Kidney (tissue), 14 donors: Measurements from ENCODE around the gene HCFC1. TPM values are rescaled to one million over a fixed set of nuclear protein-coding genes. Genes with fewer than 3 reads are reported as not detected.
"Not testable (repeated sequence)": the region's sequence is repeated elsewhere in the genome, so short reads cannot be mapped to it uniquely, and the experiment has no call there.

Source experiments
- DNase-seq, 5 donors: peaks; one replicate each; pipeline ENCODE4 v3.0.0-alpha.2; 2013 to 2020
- FAIRE-seq: peaks from 2 replicates; lab custom pipeline; 2012; peaks lifted over from hg19 to GRCh38; lab: Jason Lieb, UNC
- H3K27ac ChIP-seq, 2 donors: one replicate each; pipeline ENCODE4 v1.7.0; 2013; ENCODE audit warnings: low read depth in 2 of 2, low read length in 2 of 2, inconsistent platforms in 1 of 2
- H3K27me3 ChIP-seq: one replicate; pipeline ENCODE4 v1.7.1; 2013; ENCODE audit warnings: low read length, inconsistent platforms; ENCODE audit not compliant: control insufficient read depth, insufficient read depth
- H3K36me3 ChIP-seq, 3 donors: one replicate each; pipeline versions ENCODE4 v1.7.0 to v1.7.1; 2013; ENCODE audit warnings: low read length in 3 of 3, control low read depth in 1 of 3, inconsistent platforms in 1 of 3; ENCODE audit not compliant: insufficient read depth in 3 of 3, control insufficient read depth in 2 of 3
- H3K4me1 ChIP-seq, 3 donors: one replicate each; pipeline versions ENCODE4 v1.7.0 to v1.7.1; 2013; ENCODE audit warnings: low read length in 3 of 3, inconsistent platforms in 1 of 3, low read depth in 1 of 3; ENCODE audit not compliant: control insufficient read depth in 2 of 3, insufficient read depth in 2 of 3
- H3K4me3 ChIP-seq, 3 donors: one replicate each; pipeline versions ENCODE4 v1.7.0 to v1.8.1; 2013; ENCODE audit warnings: low read length in 3 of 3, control low read depth in 1 of 3, inconsistent platforms in 1 of 3
- H3K9ac ChIP-seq, 3 donors: one replicate each; pipeline versions ENCODE4 v1.7.0 to v1.7.1; 2013; ENCODE audit warnings: low read length in 3 of 3, control low read depth in 1 of 3, inconsistent platforms in 1 of 3
- H3K9me3 ChIP-seq, 3 donors: one replicate each; pipeline versions ENCODE4 v1.7.0 to v1.7.1; 2013; ENCODE audit warnings: low read length in 3 of 3, control low read depth in 1 of 3, inconsistent platforms in 1 of 3; ENCODE audit not compliant: control insufficient read depth in 2 of 3, insufficient read depth in 1 of 3
- intact Hi-C: fragments of 100-400 bp; cut with DNase I; formaldehyde crosslinking; loops from one replicate; pipeline ENCODE4 v1.11.1; 2022
- polyA plus RNA-seq: library from polyadenylated mRNA; stranded (reverse); fragments of 350-450 nt; fragmentation: Illumina TruSeq; extraction: RNeasy Lipid Tissue Mini Kit (QIAGEN cat#74804); gene quantifications from one replicate; pipeline ENCODE4 v1.2.3, GENCODE V29; 2014; ENCODE audit warnings: low read depth, low replicate concordance; ENCODE audit not compliant: insufficient read depth
- total RNA-seq: library from RNA; stranded (reverse); fragmentation: NEBNext Ultra II Directional; extraction: Animal tissue kit (Norgen Biotek cat#: 25700); gene quantifications from one replicate; pipeline ENCODE4 v1.2.1, GENCODE V29; 2021
- TF ChIP-seq, protein P1 (sequence below): IDR thresholded peaks from 3 replicates; pipeline ENCODE4 v1.5.1; 2012; ENCODE audit warnings: mild to moderate bottlenecking, moderate library complexity, borderline replicate concordance; ENCODE audit not compliant: insufficient read depth; ENCODE audit errors: extremely low read depth
- donor health status: control.
- donor health status: control.
- donor health status: control.
- donor health status: control.
- donor health status: control.
- donor health status: DM: yes; HTN: yes; CAD: no.
- donor health status: Normal renal cell carcinoma (clear cell type).

HCFC1 gene
- total and polyA plus RNA-seq, 2 donors from 2014 or later, result 13.5 to 54.6 TPM

DNA sequence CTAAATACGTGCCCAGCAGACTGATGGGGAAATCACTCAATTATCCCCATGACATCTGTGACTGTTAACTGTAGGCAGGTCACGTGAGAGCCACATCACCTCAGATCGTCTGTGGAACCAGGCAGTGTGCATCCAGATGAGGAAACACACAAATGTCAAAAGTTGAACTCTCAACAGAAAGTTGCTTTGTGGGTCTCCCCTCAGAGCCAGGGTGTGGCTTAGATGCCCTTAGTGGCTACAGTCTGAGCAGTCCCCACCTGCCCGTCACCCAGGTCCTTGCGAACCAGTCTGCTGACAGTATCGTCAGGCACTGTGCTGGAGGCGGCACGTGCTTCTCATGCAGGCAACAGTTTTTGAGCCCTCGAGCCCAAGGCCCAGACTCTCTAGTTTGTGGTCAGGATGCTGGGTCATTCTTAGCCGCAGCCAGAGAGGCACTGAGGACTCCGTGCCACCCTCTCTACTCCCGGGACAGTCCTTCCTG lies 11.7 kb upstream of the HCFC1 start:
- Histone ChIP-seq H3K4me1 (peaks cover 0 to 3% (median 0%) of the 10 kb centered on the region in 3 donors), H3K27me3 (no peaks in the 10 kb centered on the region), H3K27ac (no peak overlapping the region), H3K4me3 (no peak overlapping the region), H3K36me3 (no peaks in the 10 kb centered on the region), H3K9me3 (no peaks in the 10 kb centered on the region), H3K9ac (no peak overlapping the region)
- TF ChIP-seq, protein P1, sequence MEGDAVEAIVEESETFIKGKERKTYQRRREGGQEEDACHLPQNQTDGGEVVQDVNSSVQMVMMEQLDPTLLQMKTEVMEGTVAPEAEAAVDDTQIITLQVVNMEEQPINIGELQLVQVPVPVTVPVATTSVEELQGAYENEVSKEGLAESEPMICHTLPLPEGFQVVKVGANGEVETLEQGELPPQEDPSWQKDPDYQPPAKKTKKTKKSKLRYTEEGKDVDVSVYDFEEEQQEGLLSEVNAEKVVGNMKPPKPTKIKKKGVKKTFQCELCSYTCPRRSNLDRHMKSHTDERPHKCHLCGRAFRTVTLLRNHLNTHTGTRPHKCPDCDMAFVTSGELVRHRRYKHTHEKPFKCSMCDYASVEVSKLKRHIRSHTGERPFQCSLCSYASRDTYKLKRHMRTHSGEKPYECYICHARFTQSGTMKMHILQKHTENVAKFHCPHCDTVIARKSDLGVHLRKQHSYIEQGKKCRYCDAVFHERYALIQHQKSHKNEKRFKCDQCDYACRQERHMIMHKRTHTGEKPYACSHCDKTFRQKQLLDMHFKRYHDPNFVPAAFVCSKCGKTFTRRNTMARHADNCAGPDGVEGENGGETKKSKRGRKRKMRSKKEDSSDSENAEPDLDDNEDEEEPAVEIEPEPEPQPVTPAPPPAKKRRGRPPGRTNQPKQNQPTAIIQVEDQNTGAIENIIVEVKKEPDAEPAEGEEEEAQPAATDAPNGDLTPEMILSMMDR, result no peak
- DNase-seq (no peak), FAIRE-seq (no peak)
- intact Hi-C loops, result no loop called here

DNA sequence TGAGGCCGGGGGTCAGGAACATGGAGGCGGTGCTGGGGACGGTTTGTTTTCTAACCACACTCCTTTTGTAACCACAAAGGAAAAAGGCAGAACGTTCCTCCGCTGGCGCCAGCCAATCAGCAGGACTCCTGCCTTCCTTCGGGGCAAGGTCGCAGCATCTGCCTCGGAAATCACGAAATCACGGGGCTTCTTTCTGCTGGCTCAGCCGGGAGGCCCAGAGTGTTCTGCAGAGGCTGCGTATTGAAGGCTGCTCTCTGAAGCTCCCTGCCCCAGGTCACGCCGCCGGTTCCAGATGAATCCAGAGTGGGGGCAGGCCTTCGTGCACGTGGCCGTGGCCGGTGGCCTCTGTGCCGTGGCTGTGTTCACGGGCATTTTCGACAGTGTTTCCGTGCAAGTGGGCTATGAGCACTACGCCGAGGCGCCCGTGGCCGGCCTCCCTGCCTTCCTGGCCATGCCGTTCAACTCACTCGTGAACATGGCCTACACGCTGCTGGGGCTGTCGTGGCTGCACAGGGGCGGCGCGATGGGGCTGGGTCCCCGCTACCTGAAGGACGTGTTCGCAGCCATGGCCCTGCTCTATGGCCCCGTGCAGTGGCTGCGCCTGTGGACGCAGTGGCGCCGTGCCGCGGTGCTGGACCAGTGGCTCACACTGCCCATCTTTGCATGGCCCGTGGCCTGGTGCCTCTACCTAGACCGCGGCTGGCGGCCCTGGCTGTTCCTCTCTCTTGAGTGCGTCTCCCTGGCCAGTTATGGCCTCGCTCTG lies 10.3 kb upstream of the HCFC1 start:
- no peak overlapping the region for H3K4me3 ChIP-seq
- DNase-seq (no peak), FAIRE-seq (no peak)
- no peaks in the 10 kb centered on the region for H3K36me3 ChIP-seq
- H3K27me3 ChIP-seq, result no peaks in the 10 kb centered on the region
- H3K9me3 ChIP-seq, result no peaks in the 10 kb centered on the region
- H3K27ac ChIP-seq, result peak overlapping the region in 1 of 2 donors; percentile 41
- H3K4me1 ChIP-seq, result peaks cover 0 to 3% (median 0%) of the 10 kb centered on the region in 3 donors
- intact Hi-C loops, result no loop called here
- TF ChIP-seq, protein P1, result no peak
- no peak overlapping the region for H3K9ac ChIP-seq

DNA sequence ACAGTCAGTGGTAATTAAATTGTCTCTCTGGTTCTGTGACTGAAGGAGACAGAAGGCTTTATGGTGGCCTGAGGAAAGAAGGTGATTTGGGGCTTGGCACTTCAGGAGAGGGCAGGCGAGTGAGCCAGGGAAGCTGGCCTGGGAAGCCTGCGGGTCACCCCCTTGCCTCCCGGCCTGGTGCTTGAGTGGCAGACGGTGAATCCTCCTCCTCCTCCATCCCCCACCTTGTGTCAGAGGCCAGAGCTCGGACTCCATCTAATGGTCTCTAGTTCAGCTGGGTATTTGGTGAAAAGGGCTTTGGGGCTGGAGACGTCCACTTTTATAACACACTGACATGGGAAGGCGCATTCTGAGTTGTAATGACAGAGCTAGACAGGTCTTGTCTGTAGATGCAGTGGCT lies 9.6 kb upstream of the HCFC1 start:
- DNase-seq, result no peak
- Histone ChIP-seq H3K9me3 (no peaks in the 10 kb centered on the region), H3K9ac (no peak overlapping the region), H3K4me1 (peaks cover 0 to 3% (median 0%) of the 10 kb centered on the region in 3 donors), H3K4me3 (no peak overlapping the region), H3K27me3 (no peaks in the 10 kb centered on the region), H3K36me3 (no peaks in the 10 kb centered on the region), H3K27ac (peak overlapping the region in 1 of 2 donors; percentile 41)
- intact Hi-C loops, result no loop called here
- TF ChIP-seq, protein P1, result no peak
- FAIRE-seq, result no peak

DNA sequence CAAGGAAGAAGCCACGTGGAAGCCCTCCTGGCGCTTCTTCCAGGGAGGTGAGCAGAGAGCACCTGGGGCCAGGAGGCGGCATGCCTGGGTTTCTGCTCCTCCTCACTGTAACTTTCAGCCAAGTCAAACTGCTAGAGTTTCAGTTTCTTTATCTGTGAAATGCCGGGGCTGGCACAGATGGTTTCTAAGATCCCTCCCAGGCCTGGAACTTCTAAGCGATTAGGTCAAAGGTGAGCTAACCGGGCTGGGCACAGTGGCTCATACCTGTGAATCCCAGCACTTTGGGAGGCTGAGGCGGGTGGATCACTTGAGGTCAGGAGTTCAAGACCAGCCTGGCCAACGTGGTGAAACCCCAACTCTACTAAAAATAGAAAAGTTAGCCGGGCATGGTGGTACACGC lies 8.8 kb upstream of the HCFC1 start:
- DNase-seq, H3K4me1 ChIP-seq, H3K9me3 ChIP-seq, H3K27ac ChIP-seq, intact Hi-C loops, H3K4me3 ChIP-seq, H3K9ac ChIP-seq, FAIRE-seq, H3K36me3 ChIP-seq, H3K27me3 ChIP-seq: not testable (repeated sequence)
